Omental fat pad (tissue), 4 donors: Measurements from ENCODE around the gene NFATC1. TPM values are rescaled to one million over a fixed set of nuclear protein-coding genes. Genes with fewer than 3 reads are reported as not detected.

ENCODE experiments used
- ATAC-seq: fragments of 150-250 bp; one replicate; pipeline ENCODE4 v1.9.1; 2016; ENCODE audit warnings: mild to moderate bottlenecking, moderate library complexity; ENCODE audit not compliant: low FRiP score
- DNase-seq: peaks from one replicate; pipeline ENCODE4 v3.0.0-alpha.2; 2019; ENCODE audit warnings: low spot score
- CTCF ChIP-seq, 3 donors: fragments of 450-650 bp; IDR thresholded peaks; one replicate each; pipeline ENCODE4 v1.5.1; 2016 to 2017; ENCODE audit warnings: antibody characterized with exemption in 3 of 3, mild to moderate bottlenecking in 3 of 3, moderate library complexity in 2 of 3
- total RNA-seq, 4 donors: library from RNA; depleted of rRNA; stranded (reverse); fragments of >200 nt; gene quantifications; one replicate each; pipeline ENCODE4 v1.1.0, GENCODE V29; 2016

The NFATC1 gene
- total RNA-seq, 4 donors from 2014 or later, result 10.7 to 57.4 (median 19.1) TPM

- no peak for DNase-seq
- peak; percentile 0 for ATAC-seq
- TF ChIP-seq CTCF (IDR thresholded peaks at IDR 0.05), result no peak
Measured at GRCh38 chr18:79395308-79395640, 456 bp upstream of the NFATC1 start.

DNA sequence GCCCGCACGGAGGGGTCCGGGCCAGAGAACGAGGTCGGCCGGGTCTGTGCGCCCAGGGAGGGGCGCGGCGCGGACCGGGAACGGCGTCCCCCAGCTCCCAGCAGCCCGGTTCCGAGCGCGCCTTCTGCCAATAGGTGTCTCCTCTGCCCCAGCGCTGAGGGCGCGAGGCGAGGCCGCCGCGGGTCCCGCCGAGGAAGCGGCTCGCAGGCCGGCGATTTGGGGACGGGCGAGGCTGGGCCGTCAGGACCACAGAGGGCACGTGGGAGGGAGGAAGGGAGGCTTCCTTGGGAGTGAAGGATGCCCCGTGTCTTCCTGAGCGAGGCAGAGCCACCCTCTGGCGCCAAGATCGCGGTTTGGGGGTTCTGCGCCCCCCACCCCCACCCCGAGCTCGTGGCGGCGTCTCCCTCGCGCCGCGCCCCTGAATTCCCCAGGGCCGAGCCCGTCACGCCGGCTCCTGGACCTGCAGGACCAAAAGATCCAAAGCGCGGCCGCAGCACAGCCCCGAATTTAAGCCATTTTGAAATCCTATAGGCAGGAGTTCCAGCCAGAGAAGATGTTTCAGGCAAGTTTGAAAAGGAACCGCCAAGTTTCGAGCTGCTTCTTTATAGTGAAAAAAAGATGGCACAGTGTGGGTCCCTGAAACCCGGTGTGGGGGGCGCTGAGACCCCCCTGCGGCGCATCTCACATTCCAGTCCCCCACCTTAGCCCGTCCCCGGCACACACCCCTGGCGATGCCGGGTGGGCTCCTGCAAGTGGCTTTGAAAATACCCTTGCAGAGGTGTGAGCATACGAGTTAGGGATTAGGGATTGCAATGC, 909 bp downstream of the NFATC1 start:
- ATAC-seq (no peak), DNase-seq (no peak)

DNA sequence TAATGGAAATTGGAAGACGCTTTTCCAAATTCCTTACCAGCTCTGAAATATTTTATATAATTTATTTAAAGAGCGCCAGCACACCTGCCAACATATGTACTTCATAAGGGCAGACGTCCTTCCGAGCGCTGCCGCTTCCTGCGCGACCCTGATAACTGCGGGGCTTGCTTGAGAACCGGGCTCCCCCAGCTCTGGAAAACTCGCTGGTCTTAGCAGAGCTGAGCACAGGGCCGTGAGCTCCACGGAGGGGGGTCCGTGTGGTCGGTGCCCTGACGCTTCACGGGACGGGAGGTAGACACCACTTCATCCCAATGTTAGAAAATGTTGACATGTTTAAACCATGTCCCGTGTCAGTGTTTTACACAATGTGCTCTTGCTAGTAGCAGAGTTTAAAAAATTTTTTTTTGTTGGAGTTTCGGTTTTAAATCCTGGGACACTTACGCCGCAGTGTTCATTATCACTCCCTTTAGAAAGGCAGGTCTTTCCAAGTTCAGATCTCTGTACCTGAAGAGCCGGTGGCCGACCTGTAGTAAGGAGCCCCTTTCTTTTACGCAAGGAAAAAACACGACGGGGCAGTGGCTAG, 1.6 kb downstream of the NFATC1 start:
- no peak for DNase-seq
- TF ChIP-seq CTCF (IDR thresholded peaks at IDR 0.05), result no peak

More for the DNA sequence above, 909 bp downstream of the NFATC1 start:
- TF ChIP-seq CTCF (IDR thresholded peaks at IDR 0.05), result no peak

GRCh38 chr18:79397830-79398761, 2.4 kb downstream of the NFATC1 start:
- TF ChIP-seq CTCF (IDR thresholded peaks at IDR 0.05), result no peak
- no peak for ATAC-seq
- no peak for DNase-seq

More for the DNA sequence above, 1.6 kb downstream of the NFATC1 start:
- no peak for ATAC-seq

GRCh38 chr18:79399275-79400081, 3.7 kb downstream of the NFATC1 start:
- DNase-seq, result no peak
- no peak for TF ChIP-seq CTCF (IDR thresholded peaks at IDR 0.05)
- ATAC-seq, result no peak

DNA sequence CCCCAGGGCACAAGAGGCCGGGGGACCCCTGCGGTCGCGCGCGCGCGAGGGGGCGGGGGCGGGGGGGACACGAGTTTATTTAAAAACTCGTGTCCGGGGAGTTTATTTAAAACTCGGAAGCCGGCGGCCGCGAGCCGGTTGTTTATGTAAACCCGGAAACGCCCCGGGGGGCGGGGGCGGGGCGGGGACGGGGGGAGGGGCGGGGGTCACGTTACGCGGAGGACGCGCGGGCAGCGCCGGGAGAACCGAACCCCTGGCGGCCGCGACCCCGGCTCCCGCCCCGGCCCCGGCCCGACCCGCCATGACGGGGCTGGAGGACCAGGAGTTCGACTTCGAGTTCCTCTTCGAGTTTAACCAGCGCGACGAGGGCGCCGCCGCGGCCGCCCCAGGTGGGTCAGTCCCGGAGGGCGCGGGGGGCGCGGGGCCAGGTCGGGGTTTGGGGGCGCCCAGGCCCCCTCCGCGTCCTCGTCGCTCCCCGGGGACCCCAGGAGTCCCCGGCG, 4.4 kb downstream of the NFATC1 start:
- ATAC-seq (no peak), DNase-seq (no peak)
- no peak for TF ChIP-seq CTCF (IDR thresholded peaks at IDR 0.05)
